Neural cell (in vitro differentiated cells): Measurements from ENCODE around the gene ERICH6B. TPM values are rescaled to one million over a fixed set of nuclear protein-coding genes. Genes with fewer than 3 reads are reported as not detected.

Experiments
- H2AFZ ChIP-seq: fragments of 200-600, 300-800 bp; sonication (generic), shearing (Covaris generic); 2 replicates; pipeline ENCODE4 v1.6.0; 2014; ENCODE audit warnings: low read depth, mild to moderate bottlenecking, antibody characterized with exemption, low read length, moderate library complexity
- H3F3A ChIP-seq: fragments of 200-600 bp; shearing (Covaris generic); 2 replicates; pipeline ENCODE4 v1.6.1; 2016; ENCODE audit warnings: mild to moderate bottlenecking, moderate library complexity, mixed read lengths, antibody characterized with exemption, low read length; ENCODE audit not compliant: insufficient read depth, poor library complexity, severe bottlenecking
- H3K27ac ChIP-seq: fragments of 200-600, 300-800 bp; sonication (generic), shearing (Covaris generic); 2 replicates; pipeline ENCODE4 v1.5.1; 2014; ENCODE audit warnings: mild to moderate bottlenecking, low read length, moderate library complexity
- H3K27me3 ChIP-seq: fragments of 300-800, 200-600 bp; sonication (generic), shearing (Covaris generic); 2 replicates; pipeline ENCODE4 v1.6.0; 2014; ENCODE audit warnings: mild to moderate bottlenecking, low read depth, low read length, moderate library complexity; ENCODE audit not compliant: insufficient read depth
- H3K36me3 ChIP-seq: fragments of 300-800, 200-600 bp; sonication (generic), shearing (Covaris generic); 2 replicates; pipeline ENCODE4 v1.5.1; 2014; ENCODE audit warnings: mild to moderate bottlenecking, antibody characterized with exemption, low read length, moderate library complexity; ENCODE audit not compliant: insufficient read depth
- H3K4me2 ChIP-seq: fragments of 300-800, 200-600 bp; sonication (generic), shearing (Covaris generic); 2 replicates; pipeline ENCODE4 v1.6.0; 2014; ENCODE audit warnings: mild to moderate bottlenecking, low read length
- H3K4me3 ChIP-seq: fragments of 300-800, 200-600 bp; sonication (generic), shearing (Covaris generic); 2 replicates; pipeline ENCODE4 v1.5.1; 2014; ENCODE audit warnings: mild to moderate bottlenecking, low read length, moderate library complexity
- H3K79me2 ChIP-seq: fragments of 200-600 bp; shearing (Covaris generic); replicated peaks from 2 replicates; pipeline ENCODE4 v1.6.0; 2014; ENCODE audit warnings: mild to moderate bottlenecking, low read length, moderate library complexity; ENCODE audit not compliant: insufficient read depth
- H3K9ac ChIP-seq: fragments of 300-800, 200-600 bp; sonication (generic), shearing (Covaris generic); 2 replicates; pipeline ENCODE4 v1.6.1; 2016; ENCODE audit warnings: mild to moderate bottlenecking, low read length, mixed read lengths
- H3K9me2 ChIP-seq: fragments of 200-600 bp; shearing (Covaris generic); 2 replicates; pipeline ENCODE4 v1.6.1; 2016; ENCODE audit warnings: mild to moderate bottlenecking, low read length, mixed read lengths; ENCODE audit not compliant: insufficient read depth
- H3K9me3 ChIP-seq: fragments of 200-600, 300-800 bp; sonication (generic), shearing (Covaris generic); 2 replicates; pipeline ENCODE4 v1.6.1; 2016; ENCODE audit warnings: mild to moderate bottlenecking, mixed run types, low read length, moderate library complexity, mixed read lengths
- H4K20me1 ChIP-seq: fragments of 200-600 bp; shearing (Covaris generic); 2 replicates; pipeline ENCODE4 v1.6.1; 2016; ENCODE audit warnings: mild to moderate bottlenecking, mixed run types; ENCODE audit not compliant: insufficient read depth
- EP300 ChIP-seq: fragments of 450-650 bp; conservative IDR thresholded peaks from 2 replicates; pipeline ENCODE4 v1.6.1; 2014; ENCODE audit warnings: antibody characterized with exemption, mild to moderate bottlenecking, moderate library complexity; ENCODE audit not compliant: poor library complexity, severe bottlenecking
- EZH2 ChIP-seq: fragments of 200-600, 300-800 bp; shearing (Covaris generic), sonication (generic); IDR thresholded peaks from 2 replicates; pipeline ENCODE4 v1.6.1; 2014; ENCODE audit warnings: antibody characterized with exemption, low read length, borderline replicate concordance, mild to moderate bottlenecking; ENCODE audit not compliant: insufficient read depth, poor library complexity, severe bottlenecking
- MXI1 ChIP-seq: fragments of 450-650 bp; conservative IDR thresholded peaks from 2 replicates; pipeline ENCODE4 v1.6.1; 2014; ENCODE audit warnings: antibody characterized with exemption, mild to moderate bottlenecking; ENCODE audit not compliant: poor library complexity, severe bottlenecking
- POLR2AphosphoS5 ChIP-seq: IDR thresholded peaks from 2 replicates; pipeline ENCODE4 v1.6.1; 2012
- RAD21 ChIP-seq: fragments of 450-650 bp; conservative IDR thresholded peaks from 2 replicates; pipeline ENCODE4 v1.6.1; 2014; ENCODE audit warnings: antibody characterized with exemption, mild to moderate bottlenecking, moderate library complexity
- SMC3 ChIP-seq: fragments of 450-650 bp; conservative IDR thresholded peaks from 2 replicates; pipeline ENCODE4 v1.6.1; 2014; ENCODE audit warnings: antibody characterized with exemption, mild to moderate bottlenecking, moderate library complexity; ENCODE audit not compliant: poor library complexity
- TAF1 ChIP-seq: IDR thresholded peaks from 2 replicates; pipeline ENCODE4 v1.6.1; 2012; ENCODE audit warnings: low read depth
- polyA plus RNA-seq: library from polyadenylated mRNA; depleted of rRNA; stranded (reverse); fragments of >200 nt; gene quantifications from 2 replicates; pipeline ENCODE4 v1.2.3, GENCODE V29; 2014
- TF ChIP-seq, protein P1 (sequence below): IDR thresholded peaks from 2 replicates; pipeline ENCODE4 v1.6.1; 2012; ENCODE audit warnings: borderline replicate concordance
- TF ChIP-seq, protein P2 (sequence below): fragments of 450-650 bp; IDR thresholded peaks from 2 replicates; pipeline ENCODE4 v1.5.1; 2014; ENCODE audit warnings: antibody characterized with exemption, mild to moderate bottlenecking, moderate library complexity; ENCODE audit not compliant: poor library complexity, severe bottlenecking

The ERICH6B gene
- polyA plus RNA-seq, 1 donor from 2014 or later = not detected

DNA sequence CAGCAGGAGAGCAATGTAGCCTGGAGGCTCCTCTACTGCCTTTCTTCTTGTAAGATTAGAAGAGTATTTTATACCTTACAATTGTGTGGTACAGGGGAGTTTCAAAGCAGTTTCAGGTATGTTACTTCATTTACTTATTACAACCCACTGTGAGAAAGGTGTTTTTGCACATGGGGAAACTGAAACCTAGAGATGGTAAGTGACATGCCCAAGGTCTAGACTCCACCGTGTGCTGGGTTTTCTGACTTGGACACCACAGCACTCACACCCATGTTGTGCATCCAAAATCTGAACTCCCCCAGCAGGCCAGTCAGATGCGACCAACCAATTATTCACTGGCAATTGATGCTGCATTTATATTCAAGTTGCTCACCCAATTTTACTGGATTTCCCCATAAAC is 22.8 kb downstream of the ERICH6B start:
- H3K27me3 ChIP-seq = no peaks in the 10 kb centered on the region
- H2AFZ ChIP-seq = no peak overlapping the region
- H4K20me1 ChIP-seq = no peaks in the 10 kb centered on the region
- no peaks in the 10 kb centered on the region for H3K79me2 ChIP-seq
- H3K4me3 ChIP-seq = no peak overlapping the region
- no peaks in the 10 kb centered on the region for H3K9me2 ChIP-seq
- H3F3A ChIP-seq = no peaks in the 10 kb centered on the region
- H3K4me2 ChIP-seq = no peak overlapping the region
- no peak overlapping the region for H3K27ac ChIP-seq
- H3K9me3 ChIP-seq = no peaks in the 10 kb centered on the region
- no peaks in the 10 kb centered on the region for H3K36me3 ChIP-seq
- TF ChIP-seq, protein P1, sequence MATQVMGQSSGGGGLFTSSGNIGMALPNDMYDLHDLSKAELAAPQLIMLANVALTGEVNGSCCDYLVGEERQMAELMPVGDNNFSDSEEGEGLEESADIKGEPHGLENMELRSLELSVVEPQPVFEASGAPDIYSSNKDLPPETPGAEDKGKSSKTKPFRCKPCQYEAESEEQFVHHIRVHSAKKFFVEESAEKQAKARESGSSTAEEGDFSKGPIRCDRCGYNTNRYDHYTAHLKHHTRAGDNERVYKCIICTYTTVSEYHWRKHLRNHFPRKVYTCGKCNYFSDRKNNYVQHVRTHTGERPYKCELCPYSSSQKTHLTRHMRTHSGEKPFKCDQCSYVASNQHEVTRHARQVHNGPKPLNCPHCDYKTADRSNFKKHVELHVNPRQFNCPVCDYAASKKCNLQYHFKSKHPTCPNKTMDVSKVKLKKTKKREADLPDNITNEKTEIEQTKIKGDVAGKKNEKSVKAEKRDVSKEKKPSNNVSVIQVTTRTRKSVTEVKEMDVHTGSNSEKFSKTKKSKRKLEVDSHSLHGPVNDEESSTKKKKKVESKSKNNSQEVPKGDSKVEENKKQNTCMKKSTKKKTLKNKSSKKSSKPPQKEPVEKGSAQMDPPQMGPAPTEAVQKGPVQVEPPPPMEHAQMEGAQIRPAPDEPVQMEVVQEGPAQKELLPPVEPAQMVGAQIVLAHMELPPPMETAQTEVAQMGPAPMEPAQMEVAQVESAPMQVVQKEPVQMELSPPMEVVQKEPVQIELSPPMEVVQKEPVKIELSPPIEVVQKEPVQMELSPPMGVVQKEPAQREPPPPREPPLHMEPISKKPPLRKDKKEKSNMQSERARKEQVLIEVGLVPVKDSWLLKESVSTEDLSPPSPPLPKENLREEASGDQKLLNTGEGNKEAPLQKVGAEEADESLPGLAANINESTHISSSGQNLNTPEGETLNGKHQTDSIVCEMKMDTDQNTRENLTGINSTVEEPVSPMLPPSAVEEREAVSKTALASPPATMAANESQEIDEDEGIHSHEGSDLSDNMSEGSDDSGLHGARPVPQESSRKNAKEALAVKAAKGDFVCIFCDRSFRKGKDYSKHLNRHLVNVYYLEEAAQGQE = no peak
- TF ChIP-seq POLR2AphosphoS5 (no peak), TAF1 (no peak), RAD21 (no peak), MXI1 (no peak)
- no peak overlapping the region for H3K9ac ChIP-seq

DNA sequence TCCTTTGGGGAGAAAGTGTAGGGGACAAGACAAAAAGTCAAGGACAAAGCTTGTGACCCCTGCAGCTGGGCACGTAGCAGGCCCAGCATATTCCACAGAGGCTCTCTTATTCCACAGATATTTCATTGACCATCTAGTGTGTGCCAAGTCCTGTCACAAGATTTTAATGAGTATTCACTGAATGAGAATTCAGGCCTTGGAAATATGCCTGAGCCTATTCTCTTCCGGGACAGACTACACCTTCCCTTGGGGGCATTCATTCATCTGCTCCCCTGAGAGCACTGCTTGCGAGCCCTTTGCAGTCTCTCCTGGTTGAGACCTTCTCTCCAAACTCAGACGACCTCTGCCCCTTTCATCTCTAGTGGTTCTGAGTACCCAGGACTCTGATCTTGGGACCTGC is 25.5 kb downstream of the ERICH6B start:
- no peaks in the 10 kb centered on the region for H3K27me3 ChIP-seq
- H3K4me2 ChIP-seq = no peak overlapping the region
- H3K4me3 ChIP-seq = no peak overlapping the region
- H2AFZ ChIP-seq = no peak overlapping the region
- TF ChIP-seq RAD21 = no peak
- TF ChIP-seq, protein P2, sequence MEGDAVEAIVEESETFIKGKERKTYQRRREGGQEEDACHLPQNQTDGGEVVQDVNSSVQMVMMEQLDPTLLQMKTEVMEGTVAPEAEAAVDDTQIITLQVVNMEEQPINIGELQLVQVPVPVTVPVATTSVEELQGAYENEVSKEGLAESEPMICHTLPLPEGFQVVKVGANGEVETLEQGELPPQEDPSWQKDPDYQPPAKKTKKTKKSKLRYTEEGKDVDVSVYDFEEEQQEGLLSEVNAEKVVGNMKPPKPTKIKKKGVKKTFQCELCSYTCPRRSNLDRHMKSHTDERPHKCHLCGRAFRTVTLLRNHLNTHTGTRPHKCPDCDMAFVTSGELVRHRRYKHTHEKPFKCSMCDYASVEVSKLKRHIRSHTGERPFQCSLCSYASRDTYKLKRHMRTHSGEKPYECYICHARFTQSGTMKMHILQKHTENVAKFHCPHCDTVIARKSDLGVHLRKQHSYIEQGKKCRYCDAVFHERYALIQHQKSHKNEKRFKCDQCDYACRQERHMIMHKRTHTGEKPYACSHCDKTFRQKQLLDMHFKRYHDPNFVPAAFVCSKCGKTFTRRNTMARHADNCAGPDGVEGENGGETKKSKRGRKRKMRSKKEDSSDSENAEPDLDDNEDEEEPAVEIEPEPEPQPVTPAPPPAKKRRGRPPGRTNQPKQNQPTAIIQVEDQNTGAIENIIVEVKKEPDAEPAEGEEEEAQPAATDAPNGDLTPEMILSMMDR = no peak
- no peak for TF ChIP-seq EP300
- TF ChIP-seq POLR2AphosphoS5 = no peak
- TF ChIP-seq, protein P1 = no peak
- no peak for TF ChIP-seq SMC3
- no peak for TF ChIP-seq TAF1
- TF ChIP-seq MXI1 = no peak
- no peak for TF ChIP-seq EZH2
- H4K20me1 ChIP-seq = no peaks in the 10 kb centered on the region
- no peaks in the 10 kb centered on the region for H3K79me2 ChIP-seq
- H3F3A ChIP-seq = no peaks in the 10 kb centered on the region
- H3K9me3 ChIP-seq = no peaks in the 10 kb centered on the region
- H3K9ac ChIP-seq = no peak overlapping the region
- H3K9me2 ChIP-seq = no peaks in the 10 kb centered on the region
- no peak overlapping the region for H3K27ac ChIP-seq
- no peaks in the 10 kb centered on the region for H3K36me3 ChIP-seq
